ENCODE data around the gene ANKRD61. TPM values are rescaled to one million over a fixed set of nuclear protein-coding genes. Genes with fewer than 3 reads are reported as not detected.
"Not testable (repeated sequence)": the region's sequence is repeated elsewhere in the genome, so short reads cannot be mapped to it uniquely, and the experiment has no call there.

Gene ANKRD61
- total RNA-seq, 4 donors from 2014 or later = not detected

- Histone ChIP-seq H3K27me3 (no peaks in the 10 kb centered on the region), H3K9me3 (no peaks in the 10 kb centered on the region), H3K36me3 (peaks cover 0 to 27% (median 10%) of the 10 kb centered on the region in 4 donors), H3K27ac (replicated peaks in 1 of 4) (peak within 1 kb of the TSS; percentile 88 to 99 (median 92)), H3K4me1 (peaks cover 16 to 40% (median 32%) of the 10 kb centered on the region in 4 donors), H3K4me3 (peak within 1 kb of the TSS; percentile 67 to 80 (median 76))
- peak; percentile 100 for DNase-seq (ENCODE audit: extremely low spot score)
- under 1% methylated on average over 43 of the region's 84 CpGs for WGBS
- intact Hi-C loops (cut with DNase I) = no loop called here
- TF ChIP-seq CTCF (IDR thresholded peaks at IDR 0.05) (peak in 1 of 3 experiments; percentile 6), POLR2A (IDR thresholded peaks at IDR 0.05; ENCODE audit: low read depth) (peak; percentile 72), POLR2AphosphoS5 (IDR thresholded peaks at IDR 0.05) (peak; percentile 71 to 94), EP300 (IDR thresholded peaks at IDR 0.05) (no peak)
Observed at GRCh38 chr7:6008668-6009611, 22.2 kb upstream of the ANKRD61 start, which contains the start of the genes AIMP2 and PMS2. TSS of gene AIMP2 (plus strand) at chr7:6009272. CDS start at chr7:6009364, 92 bp downstream. TSS of gene PMS2 (minus strand) at chr7:6009049. CDS start at chr7:6009019, 30 bp downstream.

- 72% methylated on average over 8 of the region's 8 CpGs for WGBS
- H3K36me3 ChIP-seq = peaks cover 0 to 24% (median 13%) of the 10 kb centered on the region in 4 donors
- H3K4me1 ChIP-seq = peaks cover 22 to 52% (median 39%) of the 10 kb centered on the region in 4 donors
- H3K4me3 ChIP-seq = peak overlapping the region in 1 of 4 donors; percentile 80
- H3K27me3 ChIP-seq; H3K9me3 ChIP-seq; DNase-seq (ENCODE audit: extremely low spot score); intact Hi-C loops (cut with DNase I): not testable (repeated sequence)
- peak overlapping the region in 3 of 4 donors; percentile 88 to 99 (median 92) for H3K27ac ChIP-seq (replicated peaks in 1 of 4)
Observed at GRCh38 chr7:6010370-6010769, 20.8 kb upstream of the ANKRD61 start.

- H3K4me1 ChIP-seq = peaks cover 31 to 63% (median 51%) of the 10 kb centered on the region in 4 donors
- no peaks in the 10 kb centered on the region for H3K9me3 ChIP-seq
- intact Hi-C loops (cut with DNase I) = no loop called here
- WGBS = 89% methylated on average over 2 of the region's 2 CpGs
- H3K36me3 ChIP-seq = peaks cover 4 to 35% (median 23%) of the 10 kb centered on the region in 4 donors
- H3K27ac ChIP-seq (replicated peaks in 1 of 4) = no peak overlapping the region
- H3K27me3 ChIP-seq = no peaks in the 10 kb centered on the region
- DNase-seq (ENCODE audit: extremely low spot score) = no peak
- TF ChIP-seq POLR2A (IDR thresholded peaks at IDR 0.05; ENCODE audit: low read depth) (no peak), POLR2AphosphoS5 (IDR thresholded peaks at IDR 0.05) (no peak), CTCF (IDR thresholded peaks at IDR 0.05) (no peak), EP300 (IDR thresholded peaks at IDR 0.05) (no peak)
- no peak overlapping the region for H3K4me3 ChIP-seq
Observed at GRCh38 chr7:6011541-6011940, 19.6 kb upstream of the ANKRD61 start.

- H3K27me3 ChIP-seq = no peaks in the 10 kb centered on the region
- H3K36me3 ChIP-seq = peaks cover 5 to 45% (median 32%) of the 10 kb centered on the region in 4 donors
- H3K4me3 ChIP-seq = no peak overlapping the region
- no peak overlapping the region for H3K27ac ChIP-seq (replicated peaks in 1 of 4)
- intact Hi-C loops (cut with DNase I) = no loop called here
- 83% methylated on average over 14 of the region's 14 CpGs for WGBS
- no peak for DNase-seq (ENCODE audit: extremely low spot score)
- TF ChIP-seq POLR2AphosphoS5 (IDR thresholded peaks at IDR 0.05) (no peak), EP300 (IDR thresholded peaks at IDR 0.05) (no peak), CTCF (IDR thresholded peaks at IDR 0.05) (no peak), POLR2A (IDR thresholded peaks at IDR 0.05; ENCODE audit: low read depth) (no peak)
- no peaks in the 10 kb centered on the region for H3K9me3 ChIP-seq
- H3K4me1 ChIP-seq = peaks cover 29 to 58% (median 50%) of the 10 kb centered on the region in 4 donors
Observed at GRCh38 chr7:6012355-6013104, 18.6 kb upstream of the ANKRD61 start.
